BE2C (cell line): ENCODE data around the gene EBF4.
"Not testable (repeated sequence)": the region's sequence is repeated elsewhere in the genome, so short reads cannot be mapped to it uniquely, and the experiment has no call there.

Source experiments
- DNase-seq: peaks from one replicate; pipeline ENCODE4 v3.0.0-alpha.2; 2020
- H3K27me3 ChIP-seq: fragments of 250-450 bp; sonication (Bioruptor Pico); 2 replicates; pipeline ENCODE4 v1.5.1; 2020; ENCODE audit warnings: mild to moderate bottlenecking
- H3K36me3 ChIP-seq: fragments of 250-450 bp; sonication (Bioruptor Pico); 2 replicates; pipeline ENCODE4 v1.5.1; 2020; ENCODE audit warnings: mild to moderate bottlenecking
- H3K4me1 ChIP-seq: fragments of 250-450 bp; sonication (Bioruptor Pico); 2 replicates; pipeline ENCODE4 v1.5.1; 2020
- H3K4me3 ChIP-seq: 2 replicates; pipeline ENCODE4 v1.5.1; 2011; ENCODE audit warnings: low read depth, low read length
- H3K9me3 ChIP-seq: fragments of 250-450 bp; sonication (Bioruptor Pico); 2 replicates; pipeline ENCODE4 v1.5.1; 2020
- CTCF ChIP-seq: IDR thresholded peaks from 2 replicates; pipeline ENCODE4 v1.5.1; 2012; ENCODE audit warnings: mild to moderate bottlenecking, low read depth, low read length

EBF4 gene

DNA sequence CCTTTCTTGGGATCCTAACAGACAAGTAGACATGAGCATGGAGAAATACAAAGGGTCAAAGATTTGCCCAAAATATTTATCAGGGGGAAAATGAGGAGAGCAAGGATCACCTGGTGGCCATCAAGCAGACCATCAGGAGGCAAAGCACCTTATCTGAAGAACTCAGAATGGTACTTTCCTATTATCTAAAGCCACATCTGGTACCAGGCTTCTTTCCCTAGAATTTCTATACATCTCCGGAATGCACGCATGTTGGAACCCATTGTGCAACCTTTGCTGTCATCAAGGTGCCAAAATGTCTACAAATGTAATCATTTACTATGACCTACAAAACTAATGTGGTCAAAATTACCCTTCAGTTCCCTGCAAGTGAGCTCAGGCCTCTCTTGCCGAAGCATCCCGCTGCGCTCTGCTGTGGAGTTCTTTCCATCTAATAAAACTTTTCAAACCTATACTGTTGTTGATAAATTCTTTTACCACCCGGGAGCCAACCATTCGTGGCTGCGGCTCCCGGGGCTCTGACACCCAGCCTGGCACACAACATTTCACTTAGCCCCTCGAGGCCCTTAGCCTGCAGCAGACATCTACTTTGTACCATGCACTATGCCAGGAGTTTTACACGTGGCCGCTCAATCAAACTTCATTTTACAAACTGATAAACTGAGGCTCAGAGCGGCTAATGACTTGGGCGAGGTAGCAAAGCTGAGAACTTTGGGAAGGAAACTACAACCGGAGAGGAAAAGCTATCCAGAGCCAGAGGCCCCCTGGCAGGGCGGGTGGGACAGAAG, 111.7 kb downstream of the EBF4 start:
- H3K27me3 ChIP-seq: peaks cover 55% of the 10 kb centered on the region
- no peak overlapping the region for H3K4me3 ChIP-seq
- no peak for DNase-seq
- H3K36me3 ChIP-seq: no peaks in the 10 kb centered on the region
- H3K9me3 ChIP-seq: no peaks in the 10 kb centered on the region
- no peak for TF ChIP-seq CTCF
- H3K4me1 ChIP-seq: no peaks in the 10 kb centered on the region

GRCh38 chr20:2804852-2805688, 112.5 kb downstream of the EBF4 start:
- no peaks in the 10 kb centered on the region for H3K9me3 ChIP-seq
- H3K27me3 ChIP-seq: peaks cover 49% of the 10 kb centered on the region
- TF ChIP-seq CTCF: no peak
- DNase-seq: no peak
- no peaks in the 10 kb centered on the region for H3K36me3 ChIP-seq
- H3K4me1 ChIP-seq: no peaks in the 10 kb centered on the region
- H3K4me3 ChIP-seq: no peak overlapping the region

DNA sequence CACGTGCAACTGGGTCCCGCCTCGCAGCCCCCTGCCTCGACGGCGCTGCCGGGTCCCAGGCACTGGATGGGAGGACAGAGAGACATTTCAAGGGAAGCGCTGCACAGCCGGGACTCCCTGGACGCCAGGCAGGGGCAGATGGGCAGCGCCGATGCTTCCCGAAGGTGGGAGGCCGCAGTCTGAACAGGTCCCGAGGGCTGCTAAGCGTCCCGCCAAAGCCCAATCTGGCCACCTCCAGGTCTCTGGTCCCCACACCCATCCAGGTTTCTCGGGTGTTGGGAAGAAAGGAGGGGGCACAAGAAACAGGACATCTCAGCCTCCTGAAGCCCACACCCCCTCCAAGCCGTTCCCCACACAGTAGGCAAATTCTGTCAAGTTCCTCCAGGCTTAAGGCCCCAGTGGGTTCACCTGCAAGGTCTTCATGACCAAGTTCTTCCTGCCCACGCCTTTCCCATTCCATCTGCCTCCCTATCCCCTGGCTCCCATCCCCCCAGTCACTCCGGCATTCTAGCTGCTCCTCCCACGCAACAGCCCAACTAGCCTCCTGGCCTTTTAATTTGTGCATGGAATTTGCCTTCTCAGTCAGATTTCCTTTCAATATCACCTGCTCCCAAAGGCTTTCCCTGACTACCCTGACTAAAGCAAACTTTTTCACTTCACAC, 113.2 kb downstream of the EBF4 start:
- H3K4me1 ChIP-seq: no peaks in the 10 kb centered on the region
- peaks cover 44% of the 10 kb centered on the region for H3K27me3 ChIP-seq
- no peaks in the 10 kb centered on the region for H3K9me3 ChIP-seq
- TF ChIP-seq CTCF: no peak
- H3K36me3 ChIP-seq: no peaks in the 10 kb centered on the region
- H3K4me3 ChIP-seq: no peak overlapping the region
- DNase-seq: no peak

- Histone ChIP-seq H3K4me1 (no peaks in the 10 kb centered on the region), H3K9me3 (no peaks in the 10 kb centered on the region), H3K36me3 (no peaks in the 10 kb centered on the region), H3K4me3 (no peak overlapping the region), H3K27me3 (peaks cover 39% of the 10 kb centered on the region)
- no peak for DNase-seq
- TF ChIP-seq CTCF: no peak
Observed at GRCh38 chr20:2806351-2806701, 113.7 kb downstream of the EBF4 start.

GRCh38 chr20:2807019-2807418, 114.4 kb downstream of the EBF4 start:
- H3K4me3 ChIP-seq: no peak overlapping the region
- no peak for DNase-seq
- no peaks in the 10 kb centered on the region for H3K36me3 ChIP-seq
- H3K27me3 ChIP-seq: peaks cover 34% of the 10 kb centered on the region
- H3K4me1 ChIP-seq: no peaks in the 10 kb centered on the region
- H3K9me3 ChIP-seq: no peaks in the 10 kb centered on the region
- TF ChIP-seq CTCF: no peak

DNA sequence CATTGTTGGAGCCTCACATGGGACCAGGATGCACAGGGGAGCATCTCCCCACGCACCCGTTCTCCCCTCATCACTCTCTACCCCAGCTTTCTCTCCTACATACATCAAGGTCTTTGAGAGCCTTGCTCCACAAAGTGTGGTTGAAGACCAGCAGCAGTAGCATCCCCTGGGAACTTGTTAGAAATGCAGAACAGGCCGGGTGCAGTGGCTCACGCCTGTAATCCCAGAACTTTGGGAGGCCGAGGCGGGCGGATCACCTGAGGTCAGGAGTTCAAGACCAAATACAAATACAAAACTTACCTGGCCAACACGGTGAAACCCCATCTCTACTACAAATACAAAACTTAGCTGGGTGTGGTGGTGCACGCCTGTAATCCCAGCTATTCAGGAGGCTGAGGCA, 115.3 kb downstream of the EBF4 start:
- H3K27me3 ChIP-seq: peaks cover 34% of the 10 kb centered on the region
- not testable (repeated sequence) for H3K9me3 ChIP-seq, H3K4me3 ChIP-seq, DNase-seq, H3K36me3 ChIP-seq, H3K4me1 ChIP-seq
